HG03135 (cell line): ENCODE data around the gene CNOT4.
"Not testable (repeated sequence)": the region's sequence is repeated elsewhere in the genome, so short reads cannot be mapped to it uniquely, and the experiment has no call there.

Experiments
- ATAC-seq: cut with Tn5 transposase; IDR thresholded peaks from one replicate; pipeline ENCODE4 v1.9.1; 2021; ENCODE audit warnings: mild to moderate bottlenecking, moderate library complexity; ENCODE audit not compliant: unreplicated experiment

Gene CNOT4

DNA sequence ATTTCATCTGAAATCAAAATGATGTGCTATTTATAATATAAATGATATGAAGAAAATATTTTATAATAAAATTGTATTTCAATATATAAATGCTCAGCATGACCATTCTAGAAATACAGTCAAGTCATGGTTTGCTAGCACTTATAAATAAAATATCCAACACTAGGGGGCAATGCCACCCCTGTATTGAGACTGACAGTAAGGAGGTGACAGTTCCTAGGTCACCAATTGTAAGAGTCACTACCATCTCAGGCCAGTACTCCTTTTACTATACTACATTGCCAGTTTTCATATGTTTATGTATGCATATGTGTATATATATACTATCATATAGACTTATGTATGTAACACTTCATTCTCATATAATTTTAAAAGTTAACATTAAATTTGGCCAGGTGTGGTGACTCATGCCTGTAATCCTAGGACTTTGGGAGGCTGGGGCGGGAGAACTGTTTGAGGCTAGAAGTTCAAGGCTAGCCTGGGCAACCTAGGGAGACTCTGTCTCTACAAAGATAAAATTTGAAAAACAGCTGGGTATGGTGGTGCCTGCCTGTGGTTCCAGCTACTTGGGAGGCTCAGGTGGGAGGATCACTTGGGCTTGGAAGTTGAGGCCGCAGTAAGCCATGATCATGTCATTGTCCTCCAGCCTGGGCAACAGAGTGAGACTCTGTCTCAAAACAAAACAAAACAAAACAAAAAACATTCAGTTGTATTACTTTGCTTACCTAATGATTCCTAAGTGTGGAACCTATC lies 2.4 kb upstream of the CNOT4 start:
- ATAC-seq: peak; percentile 44

DNA sequence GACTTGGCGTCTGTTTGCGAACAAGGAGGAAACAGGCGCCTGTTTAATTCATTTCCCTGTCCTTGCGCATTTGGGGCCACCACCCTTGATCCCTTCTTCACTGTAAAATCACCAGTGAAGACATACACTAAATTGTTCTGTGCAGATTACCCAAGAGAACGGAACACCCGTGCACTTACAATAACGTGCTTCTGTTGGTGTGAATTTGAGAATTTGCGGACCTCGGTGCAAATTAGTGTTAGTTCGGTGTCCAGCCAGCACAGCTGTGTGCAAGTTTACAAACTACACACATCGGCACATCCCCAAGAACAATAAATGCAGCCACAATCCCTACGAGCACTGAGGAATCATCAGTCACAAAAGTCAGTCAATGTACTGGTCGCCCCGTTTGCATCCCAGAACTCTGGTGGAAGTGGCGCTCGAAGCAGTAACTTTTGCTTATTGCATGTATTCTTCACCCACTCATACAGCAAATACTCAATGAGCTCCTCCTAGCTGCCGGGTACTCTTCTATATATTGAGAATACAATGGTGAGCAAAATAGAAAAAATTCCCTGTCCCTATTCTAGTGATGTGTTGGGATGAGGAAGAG lies 786 bp upstream of the CNOT4 start:
- ATAC-seq: no peak

DNA sequence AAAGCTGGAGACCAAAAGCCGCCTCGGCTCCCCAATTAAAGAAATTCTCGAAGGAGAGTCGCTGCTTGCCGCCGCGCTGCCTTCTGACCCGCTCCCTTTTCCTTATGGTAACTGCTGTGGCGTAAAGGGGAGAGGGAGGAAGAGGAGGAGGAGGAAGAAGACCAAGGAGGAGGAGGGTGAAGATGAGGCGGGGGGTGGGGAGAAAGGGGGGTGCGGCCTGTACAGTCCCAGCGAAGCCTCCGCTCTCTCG lies 388 bp downstream of the CNOT4 start:
- no peak for ATAC-seq

DNA sequence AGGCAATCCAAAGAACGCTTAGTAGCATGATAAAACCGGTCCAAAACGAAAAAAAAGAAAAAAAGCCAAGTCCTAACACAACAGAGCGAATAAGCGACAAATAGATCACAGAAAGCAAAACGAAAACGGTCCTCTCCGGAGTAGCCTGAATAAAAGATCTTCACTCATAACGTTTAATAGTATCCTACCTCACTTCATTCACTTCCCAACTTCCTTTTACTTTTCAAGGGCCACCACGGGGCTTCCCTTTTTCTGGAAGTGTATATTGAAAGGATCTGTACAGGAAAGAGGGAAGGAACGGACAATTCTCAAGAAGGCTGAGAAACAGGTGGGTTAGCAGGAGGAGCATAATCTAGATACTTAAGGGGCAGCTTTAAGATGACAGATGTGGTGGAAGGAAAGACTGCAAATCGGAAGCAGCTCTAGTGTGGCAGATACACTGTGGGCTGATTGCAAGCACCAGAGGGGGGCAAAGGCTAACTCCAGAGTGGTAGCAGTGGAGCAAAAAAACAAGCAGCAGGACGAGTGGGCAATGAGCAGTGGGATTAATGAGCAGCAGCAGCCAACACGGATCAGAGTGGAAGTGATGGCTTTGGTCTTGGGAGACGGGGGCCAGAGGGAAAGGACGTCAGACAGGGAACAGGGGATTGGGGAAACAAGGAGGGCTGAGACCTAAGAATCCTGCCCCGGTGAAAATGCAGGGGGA lies 866 bp downstream of the CNOT4 start:
- ATAC-seq: no peak

DNA sequence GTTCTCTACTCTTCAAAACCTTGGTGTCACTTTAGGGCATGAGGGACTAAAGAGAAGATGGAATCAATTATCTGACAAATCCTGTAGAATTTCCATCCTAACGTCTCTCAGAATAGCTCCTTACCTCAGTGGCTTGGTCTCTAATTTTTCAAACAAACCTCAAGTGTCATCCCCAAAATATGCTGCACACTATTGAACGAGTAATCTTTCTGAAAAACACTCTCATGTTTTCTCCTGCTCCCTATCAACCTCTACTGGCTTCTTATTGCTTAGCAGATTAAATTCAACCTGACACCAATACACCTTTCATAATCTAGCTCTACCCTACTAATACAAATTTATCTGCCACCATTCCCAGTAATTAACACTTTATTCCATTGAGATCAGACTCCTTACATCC lies 8.5 kb downstream of the CNOT4 start:
- ATAC-seq: no peak

DNA sequence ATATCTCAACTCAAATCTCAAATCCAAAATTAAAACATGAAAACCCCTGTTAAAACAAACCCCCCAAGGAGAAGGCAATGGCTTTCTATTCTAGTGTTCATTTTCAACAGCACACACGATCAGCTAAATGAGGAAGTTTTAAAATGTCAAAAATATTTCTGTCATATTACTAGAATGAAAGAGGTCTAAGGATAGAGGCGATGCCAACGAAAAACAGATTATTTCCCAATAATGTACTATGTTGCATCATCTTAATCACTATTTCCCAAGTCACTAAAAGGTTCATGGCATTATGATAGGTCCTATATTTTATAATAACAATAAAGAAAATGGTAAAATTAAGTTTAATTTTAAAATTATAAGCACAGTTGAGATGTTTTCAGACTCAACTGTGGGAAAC lies 10.1 kb downstream of the CNOT4 start:
- no peak for ATAC-seq

DNA sequence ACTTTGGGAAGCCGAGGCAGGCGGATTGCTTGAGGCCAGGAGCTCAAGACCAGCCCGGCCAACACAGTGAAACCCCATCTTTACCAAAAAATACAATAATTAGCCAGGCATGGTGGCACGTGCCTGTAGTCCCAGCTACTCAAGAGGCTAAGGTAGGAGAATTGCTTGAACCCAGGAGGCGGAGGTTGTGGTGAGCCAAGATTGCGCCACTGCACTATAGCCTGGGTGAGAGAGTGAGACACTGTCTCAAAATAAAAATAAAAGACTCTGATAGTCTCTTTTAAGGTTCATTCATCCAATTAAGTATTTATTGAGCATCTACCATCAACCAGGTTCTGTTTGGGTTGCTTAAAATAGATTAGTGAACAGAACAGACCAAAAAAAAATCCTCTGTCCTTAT lies 12.7 kb downstream of the CNOT4 start:
- ATAC-seq: not testable (repeated sequence)

DNA sequence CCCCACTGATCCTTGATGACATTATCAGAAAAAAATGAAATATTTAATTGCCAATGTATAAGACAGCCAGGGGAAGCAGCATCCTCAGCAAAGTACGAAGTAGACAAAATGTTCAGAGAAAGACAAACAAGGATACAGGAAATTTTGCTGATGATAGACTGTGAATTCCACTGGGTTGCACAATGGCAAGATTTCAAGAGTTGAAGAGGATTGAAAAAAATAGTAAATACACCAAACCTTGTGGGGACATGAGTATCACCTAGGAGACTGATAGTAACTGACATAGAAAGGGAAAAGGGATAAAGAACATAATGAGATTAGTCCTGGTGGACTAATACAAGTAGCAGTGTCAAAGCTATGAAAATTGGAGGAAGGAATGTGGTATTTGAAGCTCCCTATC lies 16.5 kb downstream of the CNOT4 start:
- no peak for ATAC-seq

DNA sequence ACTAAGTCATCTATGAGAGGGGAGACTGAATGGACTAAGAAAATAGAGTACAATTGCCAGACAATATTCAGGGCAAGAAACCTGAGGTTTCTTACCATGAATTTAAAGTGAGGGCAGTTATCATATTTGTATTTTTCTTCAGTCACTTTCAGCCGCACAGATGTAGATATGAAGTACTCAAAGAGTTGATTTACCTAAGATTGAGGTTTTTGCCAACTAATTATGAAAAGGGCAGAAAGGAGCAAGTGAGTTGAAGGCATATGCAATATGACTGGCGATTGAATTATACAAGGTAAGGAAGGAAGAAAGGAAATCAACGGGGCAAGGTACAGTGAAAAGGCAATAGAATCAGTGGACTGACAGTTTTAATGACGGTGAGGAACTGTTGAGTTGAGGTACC lies 17.8 kb downstream of the CNOT4 start:
- no peak for ATAC-seq

DNA sequence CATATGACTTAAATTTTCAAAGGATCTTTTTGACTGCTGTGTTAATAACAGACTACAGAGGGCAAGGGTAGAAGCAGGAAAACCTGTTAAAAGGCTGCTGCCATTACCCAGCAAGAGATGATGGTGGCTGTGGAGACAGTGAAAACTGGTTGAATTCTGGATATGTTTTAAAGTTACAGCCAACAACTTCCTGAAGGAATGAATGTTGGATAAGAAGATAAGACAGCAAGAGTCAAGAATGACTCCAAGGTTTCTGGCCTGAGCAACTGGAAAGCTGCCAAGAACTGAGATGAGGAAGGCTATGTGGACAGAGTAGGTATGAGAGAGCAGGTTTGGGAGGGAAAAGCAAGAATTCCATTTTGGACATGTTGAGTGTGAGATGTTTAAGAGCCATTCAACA lies 19.1 kb downstream of the CNOT4 start:
- ATAC-seq: no peak

DNA sequence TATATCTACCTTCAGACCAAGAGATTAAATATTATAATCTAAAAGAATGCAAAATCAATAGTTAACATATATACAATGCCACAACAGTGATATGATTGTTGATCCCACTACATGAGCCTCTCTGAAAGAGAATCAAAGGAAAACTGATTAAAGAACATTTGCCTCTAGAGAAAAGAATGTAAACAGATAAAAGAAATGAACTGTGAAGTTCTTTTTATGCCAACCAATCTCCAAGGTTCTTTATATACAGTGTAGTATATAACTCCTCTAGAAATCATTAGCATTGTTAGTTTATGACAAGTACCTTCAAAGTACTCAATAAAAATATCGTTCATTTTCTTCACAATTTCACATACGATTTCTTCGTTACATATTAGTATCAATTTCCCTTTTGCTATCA lies 20.1 kb downstream of the CNOT4 start:
- ATAC-seq: no peak

DNA sequence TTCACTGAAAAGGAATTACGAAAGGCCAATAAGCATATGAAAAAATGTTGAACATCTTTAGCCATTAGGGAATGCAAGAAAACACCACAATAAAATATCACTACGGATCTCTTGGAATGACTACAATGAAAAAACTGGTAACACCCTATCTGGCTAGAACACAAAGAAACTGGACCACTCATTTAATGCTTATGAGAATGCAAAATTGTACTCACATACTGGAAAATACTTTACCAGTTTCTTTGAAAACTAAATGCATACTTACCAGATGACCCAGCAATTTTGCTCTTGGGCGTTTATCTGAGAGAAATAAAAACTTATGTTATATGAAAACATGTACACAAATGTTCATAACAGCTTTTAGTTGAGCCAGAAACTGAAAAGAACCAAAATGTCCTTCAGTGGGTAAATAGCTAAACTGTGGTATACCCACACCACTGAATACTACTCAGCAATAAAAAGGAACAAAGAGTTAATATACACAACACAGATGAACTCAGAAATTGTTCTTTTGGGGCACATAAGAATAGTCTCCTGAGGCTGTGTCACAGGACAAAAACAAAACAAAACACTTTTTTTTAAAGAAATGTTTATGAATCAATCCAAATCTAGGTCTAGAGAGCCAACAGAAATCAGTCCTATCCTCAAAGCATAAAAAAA lies 23.5 kb downstream of the CNOT4 start:
- ATAC-seq: no peak

DNA sequence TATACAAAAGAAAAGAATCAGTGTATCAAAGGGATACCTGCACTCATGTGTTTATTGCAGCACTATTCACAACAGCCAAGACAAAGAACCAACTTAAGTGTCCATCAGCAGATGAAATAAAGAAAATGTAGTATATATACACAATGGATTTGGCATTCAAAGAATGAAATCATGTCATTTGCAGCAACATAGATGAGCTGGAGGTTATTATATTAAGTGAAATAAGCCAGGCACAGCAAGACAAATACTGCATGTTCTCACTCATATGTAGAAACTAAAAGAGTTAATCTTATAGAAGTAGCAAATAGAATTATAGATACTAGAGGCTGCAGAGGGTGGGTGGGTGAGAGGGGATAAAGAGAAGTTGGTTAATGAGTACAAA lies 28.3 kb downstream of the CNOT4 start:
- ATAC-seq: no peak

DNA sequence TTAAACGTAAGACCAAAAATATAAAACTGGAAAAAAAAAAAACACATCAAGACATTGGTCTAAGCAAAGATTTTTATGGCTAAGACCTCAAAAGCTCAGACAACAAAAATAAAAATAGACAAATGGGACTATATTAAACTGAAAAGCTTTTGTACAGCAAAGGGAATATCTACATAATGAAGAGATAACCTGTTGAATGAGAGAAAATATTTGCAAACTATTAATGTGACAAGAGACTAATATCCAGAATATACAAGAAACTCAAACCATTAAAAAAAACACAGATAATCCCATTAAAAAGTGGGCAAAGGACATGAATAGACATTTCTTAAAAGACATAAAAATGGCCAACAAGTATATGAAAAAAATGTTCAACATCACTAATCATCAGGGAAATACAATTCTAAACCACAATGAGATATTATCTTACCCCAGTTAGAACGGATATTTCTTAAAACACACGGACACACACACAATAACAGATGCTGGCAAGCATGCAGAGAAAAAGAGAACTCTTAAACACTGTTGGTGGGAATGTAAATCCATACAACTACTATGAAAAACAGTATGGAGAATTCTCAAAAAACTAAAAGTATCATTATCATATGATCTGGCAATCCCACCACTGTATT lies 28.8 kb downstream of the CNOT4 start:
- no peak for ATAC-seq

DNA sequence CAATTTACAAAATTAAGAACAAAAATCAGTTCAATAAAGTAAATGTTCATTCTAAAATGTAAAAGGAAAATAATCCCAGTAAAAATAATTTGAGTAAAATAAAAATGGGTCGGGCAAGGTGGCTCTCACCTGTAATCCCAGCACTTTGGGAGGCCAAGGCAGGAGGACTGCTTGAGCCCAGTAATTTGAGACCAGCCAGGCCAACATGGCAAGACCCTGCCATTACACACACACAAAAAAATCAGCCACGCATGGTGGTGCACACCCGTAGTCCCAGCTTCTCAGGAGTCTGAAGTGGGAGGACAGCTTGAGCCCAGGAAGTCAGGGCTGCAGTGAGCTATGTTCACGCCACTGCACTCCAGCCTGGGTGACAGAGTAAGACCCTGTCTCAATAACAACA lies 34.4 kb downstream of the CNOT4 start:
- no peak for ATAC-seq

DNA sequence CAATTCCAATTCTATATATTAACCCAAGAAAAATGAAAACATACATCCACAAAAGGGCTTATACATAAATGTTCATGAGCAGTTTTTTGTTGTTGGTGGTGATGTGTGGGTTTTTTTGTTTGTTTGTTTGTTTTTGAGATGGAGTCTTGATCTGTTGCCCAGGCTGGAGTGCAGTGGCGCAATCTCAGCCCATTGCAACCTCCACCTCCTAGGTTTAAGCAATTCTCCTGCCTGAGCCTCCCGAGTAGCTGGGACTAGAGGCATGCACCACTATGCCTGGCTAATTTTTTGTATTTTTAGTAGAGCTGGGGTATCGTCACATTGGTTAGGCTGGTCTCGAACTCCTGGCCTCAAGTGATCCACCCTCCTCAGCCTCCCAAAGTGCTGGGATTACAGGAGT lies 40.2 kb downstream of the CNOT4 start:
- not testable (repeated sequence) for ATAC-seq

DNA sequence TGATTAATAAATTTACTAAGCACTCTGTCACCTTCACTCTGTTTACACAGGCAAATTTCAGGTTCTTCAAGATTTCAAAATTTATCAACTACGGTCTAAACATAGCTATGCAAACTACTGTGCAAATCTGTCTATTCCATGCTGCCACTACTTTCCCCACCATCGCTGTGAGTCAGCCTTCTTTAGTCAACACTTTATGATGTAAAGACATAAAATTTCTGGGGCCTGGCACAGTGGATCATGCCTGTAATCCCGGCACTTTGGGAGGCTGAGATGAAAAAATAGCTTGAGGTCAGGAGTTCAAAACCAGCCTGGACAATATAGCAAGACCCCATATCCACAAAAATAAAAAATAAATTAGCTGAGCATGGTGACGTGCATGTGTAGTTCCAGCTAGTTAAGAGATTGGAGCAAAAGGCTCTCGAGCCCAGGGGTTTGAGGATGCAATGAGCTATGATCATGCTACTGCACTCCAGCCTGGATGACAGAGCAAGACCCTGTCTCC lies 42.6 kb downstream of the CNOT4 start:
- no peak for ATAC-seq

DNA sequence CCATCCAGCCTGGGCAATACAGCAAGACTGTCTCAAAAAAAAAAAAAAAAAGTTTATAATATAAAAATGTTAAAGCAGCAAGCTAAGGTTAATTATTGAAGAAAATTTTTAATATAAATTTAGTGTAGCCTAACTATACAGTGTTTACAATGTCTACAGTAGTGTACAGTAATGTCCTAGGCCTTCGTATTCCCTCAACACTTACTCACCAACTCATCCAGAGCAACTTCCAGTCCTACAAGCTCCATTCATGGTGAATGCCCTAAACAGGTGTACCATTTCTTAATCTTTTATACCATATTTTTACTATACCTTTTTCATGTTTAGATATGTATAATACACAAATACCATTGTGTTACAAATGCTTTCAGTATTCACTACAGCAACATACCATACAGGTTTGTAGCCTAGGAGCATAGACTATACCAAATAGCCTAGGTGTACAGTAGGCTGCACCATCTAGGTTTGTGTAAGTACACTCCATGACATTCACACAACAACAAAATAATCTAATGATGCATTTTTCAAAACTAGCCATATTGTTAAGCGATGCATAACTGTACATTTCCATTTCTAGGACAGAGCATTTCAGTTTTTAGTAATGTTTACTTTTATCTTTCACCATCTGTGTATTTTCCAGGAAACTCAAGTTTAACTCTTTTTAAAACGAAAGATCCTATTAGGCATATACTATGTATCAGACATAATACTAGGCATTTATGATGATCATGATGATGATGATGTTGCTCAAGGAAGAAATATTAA lies 43.3 kb downstream of the CNOT4 start:
- no peak for ATAC-seq

DNA sequence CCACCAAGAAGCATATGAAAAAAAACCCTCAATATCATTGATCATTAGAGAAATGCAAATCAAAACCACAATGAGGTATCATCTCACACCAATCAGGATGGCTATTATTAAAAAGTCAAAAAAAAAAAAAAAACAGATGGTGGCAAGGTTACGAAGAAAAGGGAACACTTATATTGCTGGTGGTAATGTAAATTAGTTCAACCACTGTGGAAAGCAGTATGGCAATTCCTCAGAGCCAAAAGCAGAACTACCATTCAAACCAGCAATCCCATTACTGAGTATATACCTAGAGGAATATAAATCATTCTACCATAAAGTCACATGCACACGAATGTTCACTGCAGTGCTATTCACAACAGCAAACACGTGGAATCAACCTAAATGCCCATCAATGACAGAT lies 46.0 kb downstream of the CNOT4 start:
- no peak for ATAC-seq

DNA sequence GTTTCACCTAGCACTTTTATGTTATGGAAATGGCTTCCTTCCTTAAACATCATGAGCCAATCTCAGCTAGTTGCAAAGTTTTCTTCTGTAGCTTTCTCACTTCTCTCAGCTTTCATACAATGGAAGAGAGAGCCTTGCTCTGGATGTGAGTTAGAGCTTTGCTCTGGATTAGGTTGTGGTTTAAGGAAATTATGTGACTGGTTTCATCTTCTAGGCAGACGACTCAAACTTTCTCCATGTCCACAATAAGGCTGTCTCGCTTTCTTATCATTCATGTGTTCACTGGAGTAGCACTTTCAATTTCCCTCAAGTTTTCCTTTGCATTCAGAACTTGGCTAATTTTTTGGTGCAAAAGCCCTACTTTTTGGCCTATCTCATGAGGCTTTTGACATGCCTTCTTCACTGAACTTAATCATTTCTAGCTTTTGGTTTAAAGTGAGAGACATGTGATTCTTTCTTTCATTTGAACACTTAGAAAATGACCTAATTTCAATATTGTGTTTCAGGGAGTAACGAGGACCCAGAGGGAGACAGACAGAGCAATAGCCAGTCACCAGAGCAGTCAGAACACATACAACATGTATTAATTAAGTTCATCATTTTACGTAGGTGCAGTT lies 49.8 kb downstream of the CNOT4 start:
- ATAC-seq: peak; percentile 75
